ENCODE results near the gene ARHGEF25. TPM values are rescaled to one million over a fixed set of nuclear protein-coding genes. Genes with fewer than 3 reads are reported as not detected.

Gene ARHGEF25
- total and polyA plus RNA-seq, 12 donors, result 5.0 to 49.2 (median 9.0) TPM

- intact Hi-C loops (cut with DNase I), result no loop called here
- Histone ChIP-seq H3K27ac (no peak overlapping the region), H3K9me3 (no peaks in the 10 kb centered on the region), H3K4me3 (no peak overlapping the region), H3K4me1 (peaks cover 0 to 22% (median 17%) of the 10 kb centered on the region in 9 donors), H3K36me3 (peaks cover 0 to 75% (median 29%) of the 10 kb centered on the region in 9 donors), H3K27me3 (peaks cover 0 to 13% (median 0%) of the 10 kb centered on the region in 7 donors)
- DNase-seq (no peak), ATAC-seq (no peak)
- WGBS, 2 donors, result 52 to 69% methylated on average over 2 of the region's 2 CpGs
- TF ChIP-seq, protein P1, sequence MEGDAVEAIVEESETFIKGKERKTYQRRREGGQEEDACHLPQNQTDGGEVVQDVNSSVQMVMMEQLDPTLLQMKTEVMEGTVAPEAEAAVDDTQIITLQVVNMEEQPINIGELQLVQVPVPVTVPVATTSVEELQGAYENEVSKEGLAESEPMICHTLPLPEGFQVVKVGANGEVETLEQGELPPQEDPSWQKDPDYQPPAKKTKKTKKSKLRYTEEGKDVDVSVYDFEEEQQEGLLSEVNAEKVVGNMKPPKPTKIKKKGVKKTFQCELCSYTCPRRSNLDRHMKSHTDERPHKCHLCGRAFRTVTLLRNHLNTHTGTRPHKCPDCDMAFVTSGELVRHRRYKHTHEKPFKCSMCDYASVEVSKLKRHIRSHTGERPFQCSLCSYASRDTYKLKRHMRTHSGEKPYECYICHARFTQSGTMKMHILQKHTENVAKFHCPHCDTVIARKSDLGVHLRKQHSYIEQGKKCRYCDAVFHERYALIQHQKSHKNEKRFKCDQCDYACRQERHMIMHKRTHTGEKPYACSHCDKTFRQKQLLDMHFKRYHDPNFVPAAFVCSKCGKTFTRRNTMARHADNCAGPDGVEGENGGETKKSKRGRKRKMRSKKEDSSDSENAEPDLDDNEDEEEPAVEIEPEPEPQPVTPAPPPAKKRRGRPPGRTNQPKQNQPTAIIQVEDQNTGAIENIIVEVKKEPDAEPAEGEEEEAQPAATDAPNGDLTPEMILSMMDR (IDR thresholded peaks at IDR 0.05), result no peak
Observed at GRCh38 chr12:57600395-57600794, 10.8 kb upstream of the ARHGEF25 start.

DNA sequence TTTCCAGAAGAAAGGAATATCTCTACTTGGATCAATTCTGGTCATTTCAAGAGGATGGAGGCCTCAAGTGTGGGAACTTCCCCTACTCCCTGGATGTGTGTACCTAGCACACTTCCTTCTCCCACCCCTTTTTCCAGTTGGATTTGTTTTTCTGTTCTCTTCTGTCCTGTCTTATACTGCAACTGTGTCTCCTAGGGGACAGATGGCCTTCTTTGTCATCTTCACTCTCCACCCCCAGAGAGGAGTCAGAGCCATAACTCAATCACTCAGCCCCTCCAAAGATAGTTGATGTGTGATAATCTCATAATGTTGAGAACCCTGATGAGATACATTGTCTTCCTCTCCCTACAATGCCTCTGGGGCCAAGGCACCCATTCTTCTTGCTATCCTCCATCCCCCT is 8.7 kb upstream of the ARHGEF25 start:
- intact Hi-C loops (cut with DNase I), result no loop called here
- H3K27ac ChIP-seq, result peak overlapping the region in 6 of 10 donors; percentile 78 to 96 (median 90)
- TF ChIP-seq, protein P1 (IDR thresholded peaks at IDR 0.05), result no peak
- H3K4me1 ChIP-seq, result peaks cover 0 to 36% (median 25%) of the 10 kb centered on the region in 9 donors
- peaks cover 0 to 62% (median 21%) of the 10 kb centered on the region in 9 donors for H3K36me3 ChIP-seq
- no peak overlapping the region for H3K4me3 ChIP-seq
- peaks cover 0 to 21% (median 0%) of the 10 kb centered on the region in 7 donors for H3K27me3 ChIP-seq
- ATAC-seq (no peak), DNase-seq (no peak)
- no peaks in the 10 kb centered on the region for H3K9me3 ChIP-seq

DNA sequence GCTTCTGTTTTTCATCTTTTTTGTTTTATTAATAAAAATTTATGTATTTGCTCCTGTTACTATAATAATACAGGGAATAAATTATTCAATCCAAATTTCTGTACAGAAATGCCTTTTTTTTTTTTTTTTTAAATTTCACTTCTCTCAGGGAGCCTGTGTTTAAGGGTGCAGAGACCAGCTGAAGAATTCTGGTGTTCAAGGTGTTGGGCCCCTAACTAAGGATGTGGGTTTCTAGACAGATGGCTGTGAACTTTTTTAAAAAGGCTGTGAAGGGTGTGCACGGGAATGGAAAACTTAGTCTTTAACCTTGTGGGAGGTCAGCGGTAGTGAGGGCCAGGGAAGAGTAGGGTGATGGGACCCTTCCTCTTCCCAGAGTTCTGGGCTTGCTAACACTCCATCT is 7.9 kb upstream of the ARHGEF25 start:
- Histone ChIP-seq H3K9me3 (no peaks in the 10 kb centered on the region), H3K36me3 (peaks cover 0 to 60% (median 17%) of the 10 kb centered on the region in 9 donors), H3K4me1 (peaks cover 0 to 44% (median 25%) of the 10 kb centered on the region in 9 donors), H3K4me3 (peak overlapping the region in 1 of 10 donors; percentile 76), H3K27ac (peak overlapping the region in 9 of 10 donors; percentile 60 to 96 (median 91)), H3K27me3 (peaks cover 0 to 21% (median 0%) of the 10 kb centered on the region in 7 donors)
- 65 to 66% methylated on average over 2 of the region's 2 CpGs for WGBS, 2 donors
- intact Hi-C loops (cut with DNase I), result no loop called here
- peak in 2 of 8 donors; percentile 2 to 4 for ATAC-seq
- TF ChIP-seq, protein P1 (IDR thresholded peaks at IDR 0.05), result no peak
- DNase-seq, result no peak

GRCh38 chr12:57603815-57604453 is 7.3 kb upstream of the ARHGEF25 start:
- Histone ChIP-seq H3K27ac (peak overlapping the region; percentile 78 to 96 (median 90)), H3K36me3 (peaks cover 0 to 60% (median 16%) of the 10 kb centered on the region in 9 donors), H3K4me1 (peaks cover 0 to 48% (median 25%) of the 10 kb centered on the region in 9 donors), H3K4me3 (peak overlapping the region; percentile 58 to 87 (median 76)), H3K9me3 (no peaks in the 10 kb centered on the region), H3K27me3 (peaks cover 0 to 21% (median 0%) of the 10 kb centered on the region in 7 donors)
- TF ChIP-seq, protein P1 (IDR thresholded peaks at IDR 0.05), result no peak
- ATAC-seq (peak; percentile 29 to 84 (median 72)), DNase-seq (peak in 1 of 2 donors; percentile 84)
- intact Hi-C loops (cut with DNase I), result loop anchor here in 1 of 10 donors (2.0 kb wide), 1 partner anchor 13 kb away; the partner anchor contains the start of gene PIP4K2C
- WGBS, 2 donors, result 30 to 31% methylated on average over 6 of the region's 6 CpGs

Measured in heart right ventricle (tissue), 16 donors.